GM21381 (cell line): Measurements from ENCODE around the gene NRSN1.
"Not testable (repeated sequence)": the region's sequence is repeated elsewhere in the genome, so short reads cannot be mapped to it uniquely, and the experiment has no call there.

ENCODE experiments used
- ATAC-seq: cut with Tn5 transposase; IDR thresholded peaks from one replicate; pipeline ENCODE4 v1.9.1; 2021; ENCODE audit warnings: mild to moderate bottlenecking, moderate library complexity; ENCODE audit not compliant: unreplicated experiment

The NRSN1 gene

GRCh38 chr6:24139639-24140038, 13.6 kb downstream of the NRSN1 start:
- no peak for ATAC-seq

- ATAC-seq: no peak
Measured at GRCh38 chr6:24140591-24140990, 14.6 kb downstream of the NRSN1 start.

GRCh38 chr6:24142733-24143132, 16.7 kb downstream of the NRSN1 start:
- not testable (repeated sequence) for ATAC-seq

- no peak for ATAC-seq
Measured at GRCh38 chr6:24145690-24146131, 19.7 kb downstream of the NRSN1 start.

GRCh38 chr6:24146871-24147270, 20.9 kb downstream of the NRSN1 start:
- ATAC-seq: no peak

- ATAC-seq: no peak
Measured at GRCh38 chr6:24147511-24148153, 21.6 kb downstream of the NRSN1 start.

GRCh38 chr6:24148154-24148570, 22.1 kb downstream of the NRSN1 start:
- ATAC-seq: no peak

GRCh38 chr6:24148684-24149083, 22.7 kb downstream of the NRSN1 start:
- no peak for ATAC-seq

GRCh38 chr6:24149296-24149695, 23.3 kb downstream of the NRSN1 start:
- no peak for ATAC-seq

GRCh38 chr6:24149836-24150235, 23.8 kb downstream of the NRSN1 start:
- no peak for ATAC-seq

- no peak for ATAC-seq
Measured at GRCh38 chr6:24152014-24152413, 26.0 kb downstream of the NRSN1 start.

- no peak for ATAC-seq
Measured at GRCh38 chr6:24154121-24154520, 28.1 kb downstream of the NRSN1 start.

GRCh38 chr6:24157886-24158285, 31.9 kb downstream of the NRSN1 start:
- ATAC-seq: no peak

- ATAC-seq: no peak
Measured at GRCh38 chr6:24183584-24183983, 57.6 kb downstream of the NRSN1 start.

- ATAC-seq: no peak
Measured at GRCh38 chr6:24186349-24186748, 60.3 kb downstream of the NRSN1 start.

- no peak for ATAC-seq
Measured at GRCh38 chr6:24187965-24188577, 62.1 kb downstream of the NRSN1 start.

GRCh38 chr6:24188578-24189080, 62.6 kb downstream of the NRSN1 start:
- no peak for ATAC-seq

GRCh38 chr6:24191346-24191745, 65.3 kb downstream of the NRSN1 start:
- no peak for ATAC-seq

GRCh38 chr6:24193364-24193763, 67.3 kb downstream of the NRSN1 start:
- ATAC-seq: no peak

- no peak for ATAC-seq
Measured at GRCh38 chr6:24194978-24195700, 69.1 kb downstream of the NRSN1 start.

- ATAC-seq: no peak
Measured at GRCh38 chr6:24195836-24196597, 70.0 kb downstream of the NRSN1 start.
